Keratinocyte (primary cell): ENCODE results near the gene PLAC9.

Experiments used
- CTCF ChIP-seq, 3 experiments: IDR thresholded peaks in 1 of 3; conservative IDR thresholded peaks in 1 of 3; optimal IDR thresholded peaks in 1 of 3; 2 replicates in 2 of 3; 3 replicates in 1 of 3; pipeline versions ENCODE3 to v1.5.1; 2011; ENCODE audit warnings: low read length in 3 of 3, mild to moderate bottlenecking in 3 of 3, moderate library complexity in 2 of 3, control low read depth in 1 of 3, inconsistent platforms in 1 of 3; ENCODE audit not compliant: insufficient read depth in 2 of 3; ENCODE audit errors: extremely low read depth in 1 of 3
- EZH2 ChIP-seq: IDR thresholded peaks from one replicate; pipeline ENCODE4 v1.6.1; 2012; ENCODE audit warnings: inconsistent platforms, mild to moderate bottlenecking, low read length, moderate library complexity

- TF ChIP-seq CTCF (optimal IDR thresholded peaks at IDR 0.05 in 1 of 3, IDR thresholded peaks at IDR 0.05 in 1 of 3, conservative IDR thresholded peaks at IDR 0.05 in 1 of 3; ENCODE audit: extremely low read depth in 1 of 3, insufficient read depth in 2 of 3, low read length in 3 of 3) (no peak), EZH2 (no peak)
Measured at GRCh38 chr10:80185578-80186299, 53.2 kb downstream of the PLAC9 start.
